A549 (cell line): ENCODE results near the gene ACTA2. TPM values are rescaled to one million over a fixed set of nuclear protein-coding genes. Genes with fewer than 3 reads are reported as not detected.

Experiments
- ATAC-seq, 2 experiments: fragments of 200-7000 bp in 1 of 2; fragments of >200 bp in 1 of 2; cut with Nextera tagmentation in 1 of 2; cut with Tn5 transposase in 1 of 2; 3 replicates each; pipeline versions ENCODE4 v1.8.0 to v1.9.1; 2018 to 2020; ENCODE audit warnings: mild to moderate bottlenecking in 1 of 2, moderate library complexity in 1 of 2
- CTCF ChIA-PET: fragments of 300-600 bp; sonication (Branson Sonifier 250); formaldehyde crosslinking; extraction: SDS; loops from one replicate; lab custom pipeline; 2021; ENCODE audit warnings: antibody characterized with exemption, inconsistent platforms; lab: Yijun Ruan, JAX
- POLR2A ChIA-PET: fragments of 350-600 bp; formaldehyde crosslinking; extraction: SDS; loops from one replicate; lab custom pipeline; 2021; ENCODE audit warnings: antibody characterized with exemption, inconsistent platforms; lab: Yijun Ruan, JAX
- DNase-seq, 2 experiments: peaks; one replicate each; pipeline versions ENCODE4 v3.0.0 to v3.0.0-alpha.2; 2011 to 2016; ENCODE audit warnings: low read depth in 1 of 2, low spot score in 1 of 2
- FAIRE-seq: peaks from 2 replicates; lab custom pipeline; 2011; peaks lifted over from hg19 to GRCh38; lab: Jason Lieb, UNC
- H3K27ac ChIP-seq, 2 experiments: fragments of >200 bp; sonication (Bioruptor Twin); formaldehyde crosslinking; 3 replicates each; pipeline ENCODE4 v1.5.1; 2016 to 2017
- H3K4me1 ChIP-seq: fragments of >200 bp; sonication (Bioruptor Twin); formaldehyde crosslinking; 3 replicates; pipeline ENCODE4 v1.6.1; 2016
- H3K4me2 ChIP-seq: fragments of >200 bp; sonication (Bioruptor Twin); formaldehyde crosslinking; 3 replicates; pipeline ENCODE4 v1.6.1; 2016
- H3K4me3 ChIP-seq: fragments of >200 bp; sonication (Bioruptor Twin); formaldehyde crosslinking; 3 replicates; pipeline ENCODE4 v1.5.1; 2016
- H3K9me3 ChIP-seq: fragments of >200 bp; sonication (Bioruptor Twin); formaldehyde crosslinking; 3 replicates; pipeline ENCODE4 v1.6.1; 2016
- BHLHE40 ChIP-seq: IDR thresholded peaks from 2 replicates; pipeline ENCODE4 v1.6.1; 2012; ENCODE audit warnings: low read depth, low read length, inconsistent platforms
- CHD4 ChIP-seq: fragments of 200-600 bp; sonication (generic); IDR thresholded peaks from 2 replicates; pipeline ENCODE4 v1.6.1; 2016; ENCODE audit warnings: antibody characterized with exemption, mild to moderate bottlenecking, borderline replicate concordance
- EHF ChIP-seq: fragments of 250-450 bp; sonication (Bioruptor Pico); IDR thresholded peaks from 2 replicates; pipeline ENCODE4 v1.5.0; 2020; ENCODE audit warnings: mild to moderate bottlenecking
- EHMT2 ChIP-seq: fragments of 200-600 bp; sonication (generic); IDR thresholded peaks from 2 replicates; pipeline ENCODE4 v1.6.1; 2016; ENCODE audit warnings: antibody characterized with exemption, low read depth, mild to moderate bottlenecking, moderate library complexity
- FOSB ChIP-seq: fragments of 250-450 bp; sonication (Bioruptor Pico); IDR thresholded peaks from 2 replicates; pipeline ENCODE4 v1.5.0; 2020; ENCODE audit warnings: mild to moderate bottlenecking, moderate library complexity
- HDAC2 ChIP-seq: fragments of 200-600 bp; sonication (generic); IDR thresholded peaks from 2 replicates; pipeline ENCODE4 v1.6.1; 2016
- HEYL ChIP-seq: fragments of 250-450 bp; sonication (Bioruptor Pico); IDR thresholded peaks from 2 replicates; pipeline ENCODE4 v1.8.0; 2021; ENCODE audit warnings: mild to moderate bottlenecking, moderate library complexity
- HOXA7 ChIP-seq: fragments of 250-450 bp; sonication (Bioruptor Pico); IDR thresholded peaks from 2 replicates; pipeline ENCODE4 v1.5.0; 2020; ENCODE audit warnings: mild to moderate bottlenecking, moderate library complexity
- KDM1A ChIP-seq: fragments of 200-600 bp; sonication (generic); IDR thresholded peaks from 2 replicates; pipeline ENCODE4 v1.6.1; 2016; ENCODE audit warnings: low read depth, mild to moderate bottlenecking
- MAFK ChIP-seq: fragments of 450-650 bp; IDR thresholded peaks from 2 replicates; pipeline ENCODE4 v1.6.1; 2014; ENCODE audit not compliant: partially characterized antibody
- NR3C1 ChIP-seq: fragments of >200 bp; sonication (Bioruptor Twin); formaldehyde crosslinking; IDR thresholded peaks from 3 replicates; pipeline ENCODE4 v1.6.1; 2017
- POLR2A ChIP-seq: IDR thresholded peaks from 2 replicates; pipeline ENCODE4 v1.6.1; 2012; ENCODE audit warnings: mild to moderate bottlenecking, low read length
- POLR2AphosphoS2 ChIP-seq: conservative IDR thresholded peaks from 2 replicates; pipeline ENCODE4 v1.6.1; 2012; ENCODE audit warnings: low read length, improper control_type of control experiment, inconsistent platforms
- ZNF302 ChIP-seq: fragments of 250-450 bp; sonication (Bioruptor Pico); IDR thresholded peaks from 2 replicates; pipeline ENCODE4 v1.9.0; 2021; ENCODE audit warnings: inconsistent platforms, mild to moderate bottlenecking, moderate library complexity
- WGBS: methylation state at CpG from one replicate; pipeline ENCODE4 v1.1.6; 2017; ENCODE audit errors: missing lambda C conversion rate; 5-methylcytosine and 5-hydroxymethylcytosine counted together
- polyA plus RNA-seq, 4 experiments: library from polyadenylated mRNA; depleted of rRNA in 3 of 4; stranded (reverse); fragments of >200 nt; fragmentation: RNase III in 1 of 4; extraction: RNeasy Plus Mini Kit Qiagen cat#74134 plus additional on column Dnase treatment in 1 of 4; gene quantifications; 2 replicates in 3 of 4; 3 replicates in 1 of 4; pipeline ENCODE4 v1.2.3, GENCODE V29; 2011 to 2017
- TF ChIP-seq, protein P1 (sequence below): fragments of 150-350 bp; IDR thresholded peaks from 2 replicates; pipeline ENCODE4 v1.6.1; 2014; ENCODE audit warnings: low read depth, mild to moderate bottlenecking, low read length
- TF ChIP-seq, protein P2 (sequence below): fragments of >200 bp; sonication (Bioruptor Twin); formaldehyde crosslinking; IDR thresholded peaks from 3 replicates; pipeline ENCODE4 v1.6.1; 2016
- TF ChIP-seq, protein P3 (sequence below): IDR thresholded peaks from 2 replicates; pipeline ENCODE4 v1.6.1; 2012
- TF ChIP-seq, protein P4 (sequence below): fragments of 250-450 bp; sonication (Bioruptor Pico); IDR thresholded peaks from 2 replicates; pipeline ENCODE4 v1.5.0; 2021; ENCODE audit warnings: mild to moderate bottlenecking, moderate library complexity, borderline replicate concordance

ACTA2 gene
- polyA plus RNA-seq, 2 of the 4 experiments (the other 2 are of a cell fraction) = 15.0 to 25.9 TPM

DNA sequence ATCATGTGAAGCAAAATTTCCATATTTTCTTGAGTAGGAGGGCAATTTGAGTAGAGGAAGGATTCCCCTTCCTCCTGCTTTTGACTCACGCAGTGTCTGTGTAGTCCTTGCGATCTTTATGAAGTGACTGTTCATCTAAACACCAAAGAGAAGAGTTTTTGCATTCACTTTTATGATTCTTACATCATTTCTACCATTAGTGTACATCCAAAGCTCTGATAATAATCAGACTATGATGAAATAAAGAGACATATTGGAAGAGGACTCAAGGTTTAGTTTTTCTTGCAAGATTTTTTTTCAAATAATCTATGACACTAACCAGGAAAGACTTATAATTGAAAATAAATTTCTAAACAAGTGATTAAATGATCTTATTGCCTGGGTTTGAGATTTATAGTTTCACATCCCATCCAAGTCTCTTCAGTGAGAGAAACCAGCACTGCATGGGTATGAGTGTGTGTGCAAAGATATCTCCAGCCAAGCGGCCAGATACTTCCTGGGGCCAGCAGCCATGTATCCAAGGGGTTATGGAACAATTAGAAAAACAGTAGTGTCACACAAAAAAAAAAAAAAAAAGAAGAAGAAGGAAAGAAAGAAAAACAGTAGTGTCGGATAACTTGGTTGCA is 2.0 kb upstream of the ACTA2 start (continued):
- no peak for TF ChIP-seq EHMT2
- TF ChIP-seq POLR2A = no peak
- TF ChIP-seq KDM1A = no peak
- no peak for TF ChIP-seq HOXA7
- no peak for TF ChIP-seq ZNF302 (CRISPR knock-in tag)
- TF ChIP-seq CHD4 = no peak
- TF ChIP-seq NR3C1 = no peak
- TF ChIP-seq, protein P1, sequence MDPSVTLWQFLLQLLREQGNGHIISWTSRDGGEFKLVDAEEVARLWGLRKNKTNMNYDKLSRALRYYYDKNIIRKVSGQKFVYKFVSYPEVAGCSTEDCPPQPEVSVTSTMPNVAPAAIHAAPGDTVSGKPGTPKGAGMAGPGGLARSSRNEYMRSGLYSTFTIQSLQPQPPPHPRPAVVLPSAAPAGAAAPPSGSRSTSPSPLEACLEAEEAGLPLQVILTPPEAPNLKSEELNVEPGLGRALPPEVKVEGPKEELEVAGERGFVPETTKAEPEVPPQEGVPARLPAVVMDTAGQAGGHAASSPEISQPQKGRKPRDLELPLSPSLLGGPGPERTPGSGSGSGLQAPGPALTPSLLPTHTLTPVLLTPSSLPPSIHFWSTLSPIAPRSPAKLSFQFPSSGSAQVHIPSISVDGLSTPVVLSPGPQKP = no peak
- TF ChIP-seq EHF (CRISPR knock-in tag) = no peak
- no peak for TF ChIP-seq HEYL (CRISPR knock-in tag)
- TF ChIP-seq FOSB = no peak

DNA sequence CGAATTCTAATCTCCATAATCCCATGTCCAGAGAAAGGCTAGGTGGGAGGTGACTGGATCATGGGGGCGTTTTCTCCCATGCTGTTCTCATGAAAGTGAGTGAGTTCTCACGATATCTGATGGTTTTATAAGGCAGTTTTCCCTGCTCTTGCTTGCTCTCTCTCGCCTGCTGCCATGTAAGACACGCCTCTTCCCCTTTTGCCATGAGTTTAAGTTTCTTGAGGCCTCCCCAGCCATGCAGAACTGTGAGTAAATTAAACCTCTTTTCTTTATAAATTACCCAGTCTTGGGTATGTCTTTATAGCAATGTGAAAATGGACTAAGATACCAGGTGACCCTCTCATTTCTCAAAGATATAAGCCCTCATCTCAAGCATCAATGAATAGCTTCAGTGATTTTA is 1.1 kb upstream of the ACTA2 start:
- DNase-seq (no peak), FAIRE-seq (no peak), ATAC-seq (no peak)
- no peak overlapping the region for H3K4me2 ChIP-seq
- no peak overlapping the region for H3K27ac ChIP-seq
- H3K4me3 ChIP-seq = no peak overlapping the region
- ChIA-PET POLR2A (no interaction called here), CTCF (no interaction called here)
- H3K4me1 ChIP-seq = no peaks in the 10 kb centered on the region
- H3K9me3 ChIP-seq = no peaks in the 10 kb centered on the region
- WGBS = 71% methylated on average over 5 of the region's 5 CpGs
- TF ChIP-seq ZNF302 (CRISPR knock-in tag) (no peak), MAFK (no peak), KDM1A (no peak), POLR2A (no peak)
- TF ChIP-seq, protein P2, sequence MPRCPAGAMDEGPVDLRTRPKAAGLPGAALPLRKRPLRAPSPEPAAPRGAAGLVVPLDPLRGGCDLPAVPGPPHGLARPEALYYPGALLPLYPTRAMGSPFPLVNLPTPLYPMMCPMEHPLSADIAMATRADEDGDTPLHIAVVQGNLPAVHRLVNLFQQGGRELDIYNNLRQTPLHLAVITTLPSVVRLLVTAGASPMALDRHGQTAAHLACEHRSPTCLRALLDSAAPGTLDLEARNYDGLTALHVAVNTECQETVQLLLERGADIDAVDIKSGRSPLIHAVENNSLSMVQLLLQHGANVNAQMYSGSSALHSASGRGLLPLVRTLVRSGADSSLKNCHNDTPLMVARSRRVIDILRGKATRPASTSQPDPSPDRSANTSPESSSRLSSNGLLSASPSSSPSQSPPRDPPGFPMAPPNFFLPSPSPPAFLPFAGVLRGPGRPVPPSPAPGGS = no peak

DNA sequence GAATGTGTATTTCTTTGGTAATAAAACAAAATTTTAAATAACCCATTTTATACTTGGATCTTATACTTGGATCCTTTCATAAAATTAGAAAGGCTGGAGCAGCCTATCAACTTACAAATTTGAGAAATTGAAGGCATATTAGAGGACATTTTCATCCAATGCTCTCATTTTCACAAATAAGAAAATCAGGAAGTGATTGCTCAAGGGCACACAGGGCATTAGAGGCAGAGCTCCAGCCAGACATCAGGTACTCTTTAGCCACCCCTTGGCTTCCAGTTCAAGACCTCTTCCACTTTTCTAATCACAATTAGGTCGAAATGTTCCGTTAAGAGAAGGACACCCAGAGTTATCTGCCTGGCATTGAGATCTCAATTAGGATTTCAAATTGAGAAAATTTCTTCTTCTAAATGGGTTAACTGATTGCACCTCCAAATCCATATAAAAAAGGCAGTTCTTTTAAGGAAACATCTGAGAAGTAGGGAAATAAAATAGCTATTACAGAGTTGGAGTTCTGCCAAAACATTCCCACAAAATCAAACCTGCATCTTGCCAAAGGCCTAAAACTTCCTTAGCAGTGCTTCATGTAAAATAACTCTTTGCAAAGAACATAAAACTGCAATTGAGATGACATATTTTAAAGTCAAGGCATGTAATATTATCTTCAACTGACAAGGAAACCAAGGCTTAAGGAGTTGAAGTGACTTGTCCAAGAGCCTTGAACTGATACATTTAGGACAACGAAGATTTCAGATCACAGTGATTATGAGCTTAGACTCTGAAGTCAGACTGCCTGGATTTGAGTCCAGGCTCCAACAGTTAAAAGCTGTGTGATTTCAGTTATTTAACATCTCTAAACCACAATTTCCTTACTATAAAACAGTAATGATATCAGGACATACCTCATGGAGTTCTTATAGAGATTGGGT is 2.4 kb downstream of the ACTA2 start:
- Histone ChIP-seq H3K4me2 (no peak overlapping the region), H3K4me1 (no peaks in the 10 kb centered on the region), H3K4me3 (no peak overlapping the region), H3K27ac (no peak overlapping the region), H3K9me3 (no peaks in the 10 kb centered on the region)
- WGBS = 86% methylated on average over 3 of the region's 3 CpGs
- ATAC-seq = no peak
- no peak for DNase-seq
- ChIA-PET POLR2A (no interaction called here), CTCF (interaction anchor here (0.8 kb wide), 1 partner anchor 272 kb away, joined by 3 read pairs; no protein-coding TSS in a partner anchor)
- no peak for TF ChIP-seq BHLHE40
- TF ChIP-seq HDAC2 = no peak
- no peak for TF ChIP-seq NR3C1
- no peak for TF ChIP-seq CHD4
- TF ChIP-seq, protein P3, sequence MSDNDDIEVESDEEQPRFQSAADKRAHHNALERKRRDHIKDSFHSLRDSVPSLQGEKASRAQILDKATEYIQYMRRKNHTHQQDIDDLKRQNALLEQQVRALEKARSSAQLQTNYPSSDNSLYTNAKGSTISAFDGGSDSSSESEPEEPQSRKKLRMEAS = no peak
- TF ChIP-seq, protein P4, sequence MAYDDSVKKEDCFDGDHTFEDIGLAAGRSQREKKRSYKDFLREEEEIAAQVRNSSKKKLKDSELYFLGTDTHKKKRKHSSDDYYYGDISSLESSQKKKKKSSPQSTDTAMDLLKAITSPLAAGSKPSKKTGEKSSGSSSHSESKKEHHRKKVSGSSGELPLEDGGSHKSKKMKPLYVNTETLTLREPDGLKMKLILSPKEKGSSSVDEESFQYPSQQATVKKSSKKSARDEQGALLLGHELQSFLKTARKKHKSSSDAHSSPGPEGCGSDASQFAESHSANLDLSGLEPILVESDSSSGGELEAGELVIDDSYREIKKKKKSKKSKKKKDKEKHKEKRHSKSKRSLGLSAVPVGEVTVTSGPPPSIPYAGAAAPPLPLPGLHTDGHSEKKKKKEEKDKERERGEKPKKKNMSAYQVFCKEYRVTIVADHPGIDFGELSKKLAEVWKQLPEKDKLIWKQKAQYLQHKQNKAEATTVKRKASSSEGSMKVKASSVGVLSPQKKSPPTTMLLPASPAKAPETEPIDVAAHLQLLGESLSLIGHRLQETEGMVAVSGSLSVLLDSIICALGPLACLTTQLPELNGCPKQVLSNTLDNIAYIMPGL (CRISPR knock-in tag) = no peak
- no peak for TF ChIP-seq POLR2AphosphoS2
- no peak for FAIRE-seq
